GM18858 (cell line): ENCODE results near the gene BMPR1A.

Source experiments
- ATAC-seq: cut with Tn5 transposase; IDR thresholded peaks from one replicate; pipeline ENCODE4 v1.9.1; 2021; ENCODE audit not compliant: unreplicated experiment

The BMPR1A gene

GRCh38 chr10:86799188-86799845 lies 42.9 kb downstream of the BMPR1A start:
- no peak for ATAC-seq

DNA sequence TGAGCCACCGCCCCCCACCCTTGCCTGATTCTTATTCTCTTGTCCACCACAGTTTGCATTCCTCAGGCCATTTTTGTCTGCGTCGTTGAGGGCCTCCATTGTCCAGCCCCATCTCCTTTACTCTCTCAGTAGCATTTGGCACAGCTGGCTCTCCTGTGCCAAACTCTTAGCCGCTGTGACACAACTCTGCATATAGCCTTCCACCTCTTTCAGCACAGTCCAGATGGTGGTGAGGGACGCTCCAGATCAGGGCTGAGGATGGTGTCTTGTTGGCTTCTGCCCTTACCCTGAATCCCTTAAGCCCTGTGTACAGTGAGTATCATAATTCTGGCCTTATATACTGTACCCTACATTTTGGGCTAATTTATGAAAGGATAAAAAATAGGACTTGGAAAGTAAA lies 45.6 kb downstream of the BMPR1A start:
- no peak for ATAC-seq

- no peak for ATAC-seq
These were observed 46.2 kb downstream of the BMPR1A start for GRCh38 chr10:86802473-86803108.

DNA sequence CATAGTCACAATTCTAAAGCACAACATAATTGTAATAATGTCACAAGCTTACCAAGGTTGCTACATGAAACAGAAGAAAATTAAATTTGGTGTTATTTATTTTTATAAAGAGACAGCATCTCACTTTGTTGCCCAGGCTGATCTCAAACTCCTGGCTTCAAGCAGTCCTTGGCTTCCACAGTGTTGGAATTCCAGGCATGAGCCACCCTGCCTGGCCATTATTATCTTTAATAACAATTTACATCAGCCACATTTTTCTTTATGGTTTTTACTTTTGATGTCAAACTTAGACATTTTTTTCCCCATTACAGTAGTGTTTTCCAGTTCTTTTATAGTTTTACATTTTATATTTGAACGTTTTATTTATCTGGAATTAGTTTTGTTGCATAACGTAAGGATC lies 46.7 kb downstream of the BMPR1A start:
- ATAC-seq, result no peak

- no peak for ATAC-seq
These were observed 48.4 kb downstream of the BMPR1A start for GRCh38 chr10:86804805-86805204.

GRCh38 chr10:86813101-86813500 lies 56.7 kb downstream of the BMPR1A start:
- no peak for ATAC-seq

- ATAC-seq, result no peak
These were observed 57.6 kb downstream of the BMPR1A start for GRCh38 chr10:86813982-86814381.

GRCh38 chr10:86815035-86815617 lies 58.7 kb downstream of the BMPR1A start:
- no peak for ATAC-seq

GRCh38 chr10:86815640-86816039 lies 59.2 kb downstream of the BMPR1A start:
- no peak for ATAC-seq

GRCh38 chr10:86817246-86817645 lies 60.8 kb downstream of the BMPR1A start:
- no peak for ATAC-seq

DNA sequence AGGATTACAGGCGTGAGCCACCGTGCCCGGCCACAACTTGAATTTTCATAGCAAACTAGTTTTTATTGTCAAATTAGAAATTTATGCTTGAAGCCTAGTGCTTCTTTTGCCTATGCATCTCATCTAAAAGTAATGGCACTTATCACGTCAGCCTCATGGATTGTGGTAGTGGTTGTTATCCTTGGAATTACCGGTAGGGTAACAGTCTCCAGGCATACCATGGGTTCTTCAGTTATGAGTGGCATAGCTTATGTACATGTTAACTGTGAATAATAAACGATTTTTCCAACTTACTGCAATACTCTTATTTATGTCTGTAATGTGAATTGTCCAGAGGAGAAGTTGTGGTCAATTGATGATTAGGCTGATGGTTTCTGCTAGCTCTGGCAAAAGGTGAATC lies 63.1 kb downstream of the BMPR1A start:
- no peak for ATAC-seq

- no peak for ATAC-seq
These were observed 64.1 kb downstream of the BMPR1A start for GRCh38 chr10:86820509-86820908.

DNA sequence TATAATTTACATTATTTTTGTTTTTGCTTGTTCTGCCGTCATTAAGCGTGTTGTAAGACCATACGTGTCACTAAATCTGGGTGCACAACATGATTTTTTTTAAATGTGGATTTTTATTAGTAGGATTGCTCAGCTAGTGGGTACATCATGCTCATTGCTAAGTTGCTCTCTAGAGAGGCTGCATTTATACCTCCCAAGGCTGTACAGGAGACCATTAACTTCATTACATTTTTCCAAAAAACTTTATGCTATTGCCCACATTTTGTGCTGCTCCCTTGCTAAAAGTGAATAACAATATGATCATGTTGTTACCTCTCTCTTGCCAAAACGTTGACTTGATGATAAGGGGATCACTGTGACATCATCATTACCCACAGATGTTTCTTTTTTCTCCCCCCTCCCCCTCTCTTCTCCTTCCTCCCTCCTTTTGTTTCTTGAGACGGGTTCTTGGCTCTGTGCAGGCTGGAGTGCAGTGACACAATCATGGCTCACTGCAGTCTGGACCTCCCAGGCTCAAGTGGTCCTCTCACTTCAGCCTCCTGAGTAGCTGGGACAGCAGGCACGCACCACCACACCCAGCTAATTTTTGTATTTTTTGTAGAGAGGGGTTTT lies 65.1 kb downstream of the BMPR1A start:
- ATAC-seq, result no peak

DNA sequence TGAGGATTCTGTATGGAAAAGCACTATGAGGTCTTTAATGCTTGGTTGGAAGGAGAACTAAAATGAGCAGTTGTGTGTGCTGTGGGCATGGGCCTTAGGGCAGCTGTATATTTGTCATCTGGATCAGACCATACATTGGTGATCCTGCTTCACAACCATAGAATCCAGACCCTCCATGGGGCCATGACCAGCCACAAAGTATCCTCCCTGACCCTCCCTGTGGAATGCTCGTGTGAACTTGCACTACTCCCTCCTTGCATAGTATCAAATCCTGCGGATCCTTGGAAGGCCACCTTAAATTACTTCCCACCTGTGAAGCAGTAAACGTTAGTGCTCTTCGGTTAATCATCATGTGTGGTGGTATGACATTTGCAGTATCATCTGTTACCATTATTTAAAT lies 67.1 kb downstream of the BMPR1A start:
- ATAC-seq, result no peak

- no peak for ATAC-seq
These were observed 67.7 kb downstream of the BMPR1A start for GRCh38 chr10:86824151-86824550.

GRCh38 chr10:86825366-86825765 lies 68.9 kb downstream of the BMPR1A start:
- no peak for ATAC-seq

DNA sequence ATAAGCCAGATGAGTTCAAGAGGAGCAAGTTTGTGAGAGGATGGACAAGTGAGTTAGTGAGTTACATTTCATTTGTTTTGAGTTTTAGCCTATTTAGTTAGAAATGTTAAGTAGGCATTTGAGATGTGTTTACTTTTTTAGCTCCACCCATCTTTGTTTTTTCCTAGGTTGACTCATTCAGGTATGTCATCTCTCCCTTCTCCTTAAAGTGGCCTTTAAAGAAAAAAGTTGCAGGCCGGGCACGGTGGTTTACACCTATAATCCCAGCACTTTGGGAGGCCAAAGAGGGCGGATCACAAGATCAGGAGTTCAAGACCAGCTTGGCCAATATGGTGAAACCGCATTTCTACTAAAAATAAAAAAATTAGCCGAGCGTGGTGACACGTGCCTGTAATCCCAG lies 71.2 kb downstream of the BMPR1A start:
- ATAC-seq, result no peak

DNA sequence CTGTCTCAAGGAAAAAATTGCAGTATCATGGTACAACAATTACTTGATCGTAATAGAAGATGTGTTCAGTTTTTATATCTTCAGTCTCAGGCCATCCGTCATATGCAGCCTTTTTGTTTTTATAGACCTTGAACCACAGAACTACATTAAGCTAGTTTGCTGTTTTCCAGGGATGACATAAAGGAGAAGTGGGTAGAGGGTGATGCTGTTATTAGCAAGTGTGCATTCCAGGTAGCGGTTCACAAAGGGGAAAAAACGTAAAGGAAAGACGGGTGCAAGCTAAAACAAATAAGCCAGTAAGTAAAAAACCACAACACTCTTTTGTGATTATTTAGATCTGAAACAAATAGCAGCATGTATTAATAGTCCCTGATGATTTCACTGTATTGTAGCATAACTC lies 71.7 kb downstream of the BMPR1A start:
- no peak for ATAC-seq

GRCh38 chr10:86829472-86829871 lies 73.1 kb downstream of the BMPR1A start:
- ATAC-seq, result no peak

GRCh38 chr10:86830043-86830591 lies 73.7 kb downstream of the BMPR1A start:
- no peak for ATAC-seq

DNA sequence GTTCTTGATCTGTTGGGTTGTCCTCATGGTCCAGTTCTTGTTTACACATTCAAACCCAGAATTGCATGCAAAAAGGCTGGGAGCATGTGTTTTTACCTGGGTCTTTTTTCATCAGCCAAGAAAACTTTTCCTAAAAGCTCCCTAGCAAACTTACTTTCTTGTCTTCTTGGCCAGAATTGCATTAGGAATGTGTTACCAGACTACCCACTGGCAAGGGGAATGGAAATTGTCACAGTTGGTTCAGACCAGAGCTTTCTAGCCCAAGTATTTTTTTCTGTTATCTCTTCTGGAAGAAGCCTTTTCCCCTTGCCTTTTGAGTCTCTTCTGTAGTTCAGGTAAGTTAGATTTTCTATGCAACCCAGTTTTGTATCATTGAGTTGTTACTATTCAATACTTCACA lies 77.5 kb downstream of the BMPR1A start:
- ATAC-seq, result no peak

- no peak for ATAC-seq
These were observed 79.6 kb downstream of the BMPR1A start for GRCh38 chr10:86836044-86836443.
